ENCODE measurements around the gene HVCN1.
A peak's percentile ranks its signal among the peaks of the same experiment; 100 is the strongest.

The HVCN1 gene

DNA sequence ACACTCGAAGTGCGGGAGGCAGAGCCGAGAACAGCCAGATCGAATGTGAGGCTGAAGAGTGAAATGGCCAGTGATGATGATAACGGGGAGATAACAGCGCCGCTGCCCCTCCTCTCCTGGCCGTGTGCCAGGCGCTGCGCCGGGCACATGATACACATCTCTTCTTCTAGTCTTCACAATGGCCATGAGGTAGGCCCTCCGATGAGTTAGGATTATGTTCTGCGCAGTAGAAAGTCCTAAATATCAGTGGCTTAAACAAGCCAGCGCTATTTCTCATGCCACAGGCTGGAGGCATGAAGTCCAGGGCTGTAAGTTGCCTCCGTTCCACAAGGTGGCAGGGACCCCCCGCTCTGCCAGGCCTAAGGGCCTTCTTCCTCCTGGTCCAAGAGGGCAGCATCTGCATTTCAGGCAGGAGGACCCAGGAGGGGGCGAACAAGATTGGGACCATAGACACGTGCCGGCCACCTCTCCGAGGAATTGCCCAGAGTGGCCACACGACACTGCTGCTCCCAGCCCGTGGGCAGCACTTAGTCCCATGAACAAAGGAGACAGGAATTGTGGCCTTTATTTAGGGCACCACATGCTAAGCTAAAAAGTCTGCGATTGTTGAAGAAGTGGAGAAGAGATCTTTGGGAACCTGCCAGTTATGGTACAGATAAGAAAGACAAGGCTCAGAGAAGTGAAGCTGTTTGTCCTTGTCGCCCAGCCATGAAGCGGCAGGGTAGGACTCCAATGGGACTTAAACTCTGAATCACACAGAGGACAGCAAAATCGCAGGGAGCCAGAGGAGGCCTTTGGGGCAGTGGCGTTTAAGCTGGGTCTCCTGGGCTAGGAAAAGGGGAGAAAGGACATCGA is 10.9 kb upstream of the HVCN1 start:
- DNase-seq (ENCODE audit: extremely low read depth in 1 of 2, low read depth in 1 of 2) = no peak

- DNase-seq (ENCODE audit: extremely low read depth in 1 of 2, low read depth in 1 of 2) = peak; percentile 44 to 50
Observed at GRCh38 chr12:110698171-110698902, 9.4 kb upstream of the HVCN1 start.

DNA sequence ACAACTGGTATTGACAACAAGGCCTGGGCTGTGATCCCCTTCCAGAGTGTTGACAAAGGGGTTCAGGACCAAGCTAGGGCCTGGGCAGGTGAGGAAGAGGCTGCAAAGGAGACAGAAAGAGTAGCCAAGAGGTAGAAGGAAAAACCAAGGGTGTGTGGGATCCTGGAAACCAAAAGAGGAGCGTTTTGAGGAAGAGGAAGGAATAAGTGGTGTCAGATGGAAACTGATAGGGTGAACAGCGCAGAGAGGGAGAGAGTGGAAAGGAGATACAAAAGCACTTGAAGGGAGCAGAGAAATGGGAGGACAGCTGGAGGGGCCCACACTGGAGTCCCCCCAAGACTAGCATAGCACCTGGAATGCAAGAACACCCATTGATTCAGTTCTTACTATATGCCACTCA is 8.3 kb upstream of the HVCN1 start:
- DNase-seq (ENCODE audit: extremely low read depth in 1 of 2, low read depth in 1 of 2) = no peak

GRCh38 chr12:110696283-110696682 is 7.4 kb upstream of the HVCN1 start:
- no peak for DNase-seq (ENCODE audit: extremely low read depth in 1 of 2, low read depth in 1 of 2)

- no peak for DNase-seq (ENCODE audit: extremely low read depth in 1 of 2, low read depth in 1 of 2)
Observed at GRCh38 chr12:110694330-110694901, 5.5 kb upstream of the HVCN1 start.

- DNase-seq (ENCODE audit: extremely low read depth in 1 of 2, low read depth in 1 of 2) = no peak
Observed at GRCh38 chr12:110693731-110694130, 4.8 kb upstream of the HVCN1 start.

DNA sequence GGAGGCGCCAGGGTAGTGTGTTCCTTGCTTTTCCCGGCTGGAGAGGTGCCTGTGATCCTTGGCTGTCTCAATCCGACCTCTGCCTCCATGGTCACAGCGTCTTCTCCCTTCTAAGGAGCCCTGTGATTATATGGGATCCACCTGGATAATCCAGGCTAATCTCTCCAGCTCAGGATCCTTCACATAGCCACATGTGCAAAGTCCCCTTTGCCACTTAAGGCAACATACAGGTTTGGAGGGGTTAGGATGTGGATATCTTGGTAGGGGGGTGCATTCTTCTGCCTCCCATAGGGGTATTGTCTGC is 1.2 kb upstream of the HVCN1 start:
- no peak for DNase-seq (ENCODE audit: extremely low read depth in 1 of 2, low read depth in 1 of 2)

DNA sequence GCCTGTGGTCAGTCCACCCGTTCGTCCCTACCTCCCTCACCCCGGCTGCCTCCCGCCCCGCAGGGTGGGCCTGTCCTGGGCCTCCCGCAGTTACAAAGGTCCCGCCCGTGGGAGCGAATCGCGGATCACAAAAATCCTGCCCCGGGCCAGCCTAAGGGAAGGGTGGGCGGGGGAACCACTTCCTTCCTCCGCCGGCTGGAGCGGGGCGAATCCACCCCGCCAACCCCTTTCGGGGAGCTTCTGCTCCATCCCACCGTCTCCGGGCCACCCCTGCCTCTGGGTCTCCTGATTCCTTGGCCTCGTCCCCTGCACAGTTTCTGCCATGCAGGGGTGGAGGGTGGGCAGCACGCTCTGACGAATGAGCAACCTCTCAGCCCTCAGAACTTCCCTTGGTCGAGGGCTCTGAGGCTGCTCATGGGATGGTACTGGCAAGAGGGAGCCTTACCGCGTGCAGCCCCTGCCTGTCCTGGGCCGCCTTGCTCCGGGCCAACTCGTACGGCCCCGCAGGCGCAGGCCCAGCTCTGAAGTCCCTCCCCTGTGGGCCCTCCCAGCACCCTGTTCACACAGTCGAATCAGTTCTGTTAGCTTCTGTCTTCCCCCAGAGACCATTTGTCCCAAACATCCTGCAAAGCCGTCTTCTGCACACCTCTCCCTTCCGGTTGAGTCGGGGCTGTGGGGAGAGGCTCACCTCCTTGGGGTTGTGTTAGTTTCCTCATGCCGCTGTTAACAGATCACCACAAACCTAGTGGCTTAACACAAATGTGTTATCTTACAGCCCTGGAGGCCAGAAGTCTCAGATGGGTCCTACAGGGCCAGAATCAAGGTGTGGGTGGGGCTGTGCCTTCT is 589 bp upstream of the HVCN1 start:
- DNase-seq (ENCODE audit: extremely low read depth in 1 of 2, low read depth in 1 of 2) = no peak

DNA sequence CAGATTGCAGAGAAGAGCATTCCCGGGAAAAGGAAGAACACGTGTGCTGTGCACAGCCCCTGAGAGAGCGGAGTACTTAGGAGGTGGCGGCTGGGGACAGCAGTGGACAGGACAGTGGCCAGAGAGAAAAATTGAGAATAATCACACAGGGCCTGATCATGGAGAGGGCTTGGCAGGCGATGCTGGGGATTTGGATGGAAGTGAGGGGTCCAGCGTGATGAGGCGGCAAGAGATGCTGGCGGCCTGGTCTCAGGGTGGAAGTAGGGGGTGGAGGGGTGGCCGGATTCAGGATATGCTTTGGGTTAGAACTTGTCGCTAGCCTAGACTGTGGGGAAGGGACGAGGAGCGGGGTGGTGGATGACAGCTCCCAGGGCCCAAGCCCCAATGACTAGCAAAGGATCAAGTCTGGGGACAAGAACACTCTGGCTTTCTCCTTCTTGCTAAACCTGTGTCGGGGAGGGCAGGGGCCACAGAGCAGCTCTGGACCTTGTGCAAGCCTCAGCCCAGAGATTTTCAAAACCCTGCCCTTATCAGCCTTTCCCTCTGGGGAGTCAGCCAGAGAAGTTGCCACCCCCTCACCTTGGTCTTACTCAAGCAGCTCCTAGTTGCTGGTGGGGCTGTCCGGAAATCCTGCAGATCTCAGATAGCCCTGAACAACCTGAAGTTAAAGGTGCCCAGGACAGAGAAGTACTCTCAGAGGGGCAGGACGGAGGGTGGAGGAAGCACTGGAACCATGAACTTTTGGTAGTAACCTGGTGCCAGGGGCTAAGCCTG is 1.3 kb downstream of the HVCN1 start:
- no peak for DNase-seq (ENCODE audit: extremely low read depth in 1 of 2, low read depth in 1 of 2)

GRCh38 chr12:110686294-110686903 is 2.5 kb downstream of the HVCN1 start:
- DNase-seq (ENCODE audit: extremely low read depth in 1 of 2, low read depth in 1 of 2) = no peak

- DNase-seq (ENCODE audit: extremely low read depth in 1 of 2, low read depth in 1 of 2) = no peak
Observed at GRCh38 chr12:110684312-110684836, 4.5 kb downstream of the HVCN1 start.

- DNase-seq (ENCODE audit: extremely low read depth in 1 of 2, low read depth in 1 of 2) = no peak
Observed at GRCh38 chr12:110683888-110684287, 5.0 kb downstream of the HVCN1 start.

DNA sequence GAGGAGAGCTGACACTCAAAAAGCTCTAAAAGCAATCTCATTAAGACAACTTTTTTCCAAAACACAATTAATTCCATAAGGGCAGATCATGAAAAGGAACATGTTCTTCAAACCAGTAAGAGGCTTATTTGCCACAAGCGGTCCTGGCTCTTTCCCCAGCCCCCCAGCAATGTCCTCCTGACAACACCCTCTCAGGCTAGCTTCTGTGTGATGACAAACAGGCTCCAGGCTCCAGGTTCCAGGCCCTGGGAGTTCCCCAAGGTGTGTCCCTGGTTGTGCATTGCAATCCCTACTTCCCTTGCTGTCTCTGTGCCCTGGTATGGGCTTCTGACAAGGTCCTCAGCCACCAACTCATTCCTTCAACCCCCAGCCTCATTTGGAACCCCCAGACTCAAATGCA is 8.9 kb downstream of the HVCN1 start:
- no peak for DNase-seq (ENCODE audit: extremely low read depth in 1 of 2, low read depth in 1 of 2)

DNA sequence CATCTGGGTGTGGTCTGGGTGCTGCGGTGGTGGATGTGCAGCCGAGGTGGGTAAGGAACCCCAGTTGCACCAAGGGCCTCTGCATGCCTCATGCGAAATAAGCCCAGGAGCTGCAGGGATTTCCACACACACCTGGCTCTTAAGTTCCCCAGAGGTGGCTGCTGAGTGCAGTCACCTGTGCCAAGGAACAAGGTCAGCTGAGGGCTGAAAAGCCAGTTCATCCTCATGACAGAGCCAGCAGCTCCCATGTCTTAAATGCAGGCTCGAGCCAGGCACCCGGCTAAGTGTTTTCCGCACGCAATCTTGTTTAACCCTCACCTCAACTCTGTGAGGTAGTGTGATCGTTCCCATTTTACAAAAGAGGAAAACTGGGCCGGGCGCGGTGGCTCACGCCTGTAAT is 9.7 kb downstream of the HVCN1 start:
- DNase-seq (ENCODE audit: extremely low read depth in 1 of 2, low read depth in 1 of 2) = no peak

- DNase-seq (ENCODE audit: extremely low read depth in 1 of 2, low read depth in 1 of 2) = no peak
Observed at GRCh38 chr12:110677982-110678381, 10.9 kb downstream of the HVCN1 start.

DNA sequence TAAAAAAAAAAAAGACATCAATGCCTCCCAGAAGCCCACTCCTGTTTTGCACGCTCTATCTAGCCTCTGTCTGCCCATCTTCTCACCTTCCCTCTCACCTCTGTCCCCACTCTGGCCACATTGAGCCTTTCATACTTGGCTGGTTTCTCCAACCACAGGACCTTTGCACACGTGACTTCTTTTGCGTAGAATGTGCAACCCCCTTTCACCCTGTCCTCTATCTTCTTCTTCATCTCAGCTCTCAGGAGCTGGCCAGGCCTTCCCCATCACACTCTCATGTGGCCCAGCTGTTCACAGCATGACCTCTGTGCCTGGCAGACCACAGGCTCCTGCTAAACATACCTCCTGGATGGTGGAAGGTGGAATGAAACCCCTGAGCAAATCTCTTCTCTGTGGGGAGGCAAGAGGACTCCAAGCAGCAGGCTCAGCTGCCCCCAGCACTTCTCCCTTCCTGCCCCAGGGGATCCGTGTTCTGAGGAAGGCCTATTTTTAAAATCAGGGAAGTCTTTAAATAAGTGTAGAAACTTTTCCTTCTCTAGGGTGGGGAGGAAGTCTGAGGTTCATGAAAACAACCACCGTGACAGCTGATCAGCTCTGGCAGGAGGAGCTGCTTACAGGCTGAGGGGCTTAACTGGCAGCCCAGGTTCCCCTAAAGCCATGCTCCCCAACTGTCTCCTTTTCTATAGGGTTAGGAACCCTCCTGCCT is 11.6 kb downstream of the HVCN1 start:
- no peak for DNase-seq (ENCODE audit: extremely low read depth in 1 of 2, low read depth in 1 of 2)

DNA sequence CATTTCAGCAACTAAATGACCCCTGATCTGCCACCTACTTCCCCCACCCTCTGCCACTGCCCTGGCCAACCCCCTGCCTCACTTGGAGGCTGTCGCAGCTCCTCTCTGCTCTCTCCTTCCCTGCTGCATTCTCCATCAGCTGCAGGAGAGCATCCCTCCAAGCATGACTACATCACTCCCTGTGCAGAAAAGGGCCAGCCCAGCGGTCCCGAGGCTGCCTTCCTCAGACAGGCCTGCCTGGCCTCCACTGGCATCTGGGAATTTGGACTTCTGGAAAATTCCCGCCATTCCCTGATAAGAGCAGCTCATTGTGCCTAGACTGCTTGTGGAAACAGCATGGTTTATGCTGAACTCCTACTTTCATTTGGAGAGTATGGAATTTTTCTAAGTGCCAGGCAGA is 12.7 kb downstream of the HVCN1 start:
- no peak for DNase-seq (ENCODE audit: extremely low read depth in 1 of 2, low read depth in 1 of 2)

DNA sequence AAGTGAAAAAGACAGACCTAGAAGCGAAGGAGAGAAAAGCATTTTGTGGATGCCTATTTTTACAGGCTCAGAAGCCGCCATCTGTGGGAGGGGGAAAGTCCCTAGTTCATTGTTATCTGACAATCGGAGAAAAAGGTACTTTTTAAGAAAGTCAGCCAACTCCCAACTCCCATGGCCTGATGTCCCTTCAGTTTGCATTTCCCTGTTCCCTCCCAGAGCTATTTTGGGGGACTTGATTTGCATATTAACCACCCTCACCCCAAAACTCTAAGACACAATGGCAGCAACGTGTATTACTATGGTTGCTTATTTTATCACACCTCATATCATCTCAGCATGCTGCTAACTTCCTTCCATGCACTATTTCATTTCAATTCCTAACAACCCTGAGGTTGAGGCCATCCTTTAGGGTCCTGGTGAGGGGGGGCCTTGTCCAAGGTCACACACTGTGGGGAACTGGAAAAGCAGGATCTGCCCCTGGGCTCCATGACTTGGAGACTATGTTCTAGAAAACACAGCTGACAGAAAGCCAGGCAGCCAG is 18.7 kb downstream of the HVCN1 start:
- DNase-seq (ENCODE audit: extremely low read depth in 1 of 2, low read depth in 1 of 2) = no peak

- DNase-seq (ENCODE audit: extremely low read depth in 1 of 2, low read depth in 1 of 2) = no peak
Observed at GRCh38 chr12:110669193-110669502, 19.8 kb downstream of the HVCN1 start.
